H1 (cell line): ENCODE measurements around the gene HES3. TPM values are rescaled to one million over a fixed set of nuclear protein-coding genes. Genes with fewer than 3 reads are reported as not detected.

ENCODE experiments used
- CTCF ChIA-PET: fragments of 300-600 bp; sonication (Branson Sonifier 250); formaldehyde crosslinking; loops from one replicate; lab custom pipeline; 2021; ENCODE audit not compliant: partially characterized antibody; lab: Charles Lee
- POLR2A ChIA-PET: fragments of 300-600 bp; sonication (Branson Sonifier 250); formaldehyde crosslinking; loops from one replicate; lab custom pipeline; 2021; ENCODE audit warnings: inconsistent platforms; ENCODE audit not compliant: partially characterized antibody; lab: Charles Lee
- DNase-seq, 2 experiments: peaks; one replicate each; pipeline versions ENCODE4 v3.0.0 to v3.0.0-alpha.2; 2010 to 2022; ENCODE audit warnings: low spot score in 2 of 2, low read depth in 1 of 2, mixed read lengths in 1 of 2
- FAIRE-seq: peaks from 2 replicates; lab custom pipeline; 2011; peaks lifted over from hg19 to GRCh38; lab: Jason Lieb, UNC
- H2AFZ ChIP-seq: 2 replicates; pipeline ENCODE4 v1.8.1; 2012; ENCODE audit warnings: low read length, inconsistent platforms
- H2AK5ac ChIP-seq: 2 replicates; pipeline ENCODE4 v1.6.1; 2013; ENCODE audit warnings: low read depth, low read length
- H2BK120ac ChIP-seq: replicated peaks from 2 replicates; pipeline ENCODE3; 2013; ENCODE audit warnings: low read depth, low read length, inconsistent platforms
- H2BK12ac ChIP-seq: 2 replicates; pipeline ENCODE4 v1.6.1; 2013; ENCODE audit warnings: low read depth, low read length
- H2BK15ac ChIP-seq: 2 replicates; pipeline ENCODE4 v1.6.1; 2013; ENCODE audit warnings: low read length
- H2BK20ac ChIP-seq: 2 replicates; pipeline ENCODE4 v1.6.1; 2013; ENCODE audit warnings: low read length
- H2BK5ac ChIP-seq: 2 replicates; pipeline ENCODE4 v1.6.1; 2013; ENCODE audit warnings: low read depth, low read length
- H3K14ac ChIP-seq: 2 replicates; pipeline ENCODE4 v1.6.1; 2013; ENCODE audit warnings: inconsistent platforms; ENCODE audit not compliant: insufficient read length
- H3K18ac ChIP-seq: 2 replicates; pipeline ENCODE4 v1.6.1; 2013; ENCODE audit warnings: low read length; ENCODE audit errors: extremely low read depth
- H3K23ac ChIP-seq: 2 replicates; pipeline ENCODE4 v1.6.1; 2013; ENCODE audit warnings: inconsistent platforms; ENCODE audit not compliant: insufficient read length
- H3K23me2 ChIP-seq: 2 replicates; pipeline ENCODE4 v1.6.1; 2013; ENCODE audit warnings: low read depth, low read length
- H3K27ac ChIP-seq: 2 replicates; pipeline ENCODE4 v1.6.1; 2011; ENCODE audit warnings: low read depth, low read length, inconsistent platforms
- H3K27me3 ChIP-seq, 4 experiments: replicated peaks in 1 of 4; 1 replicate in 1 of 4; 2 replicates in 3 of 4; pipeline versions ENCODE4 v1.6.1 to v1.8.1; 2011 to 2013; ENCODE audit warnings: low read length in 3 of 4, mild to moderate bottlenecking in 3 of 4, inconsistent platforms in 2 of 4, mixed read lengths in 2 of 4, moderate library complexity in 1 of 4; ENCODE audit not compliant: control insufficient read depth in 3 of 4, insufficient read depth in 3 of 4; ENCODE audit errors: extremely low read depth in 1 of 4
- H3K36me3 ChIP-seq, 4 experiments: 2 replicates each; pipeline versions ENCODE4 v1.6.1 to v1.8.1; 2011 to 2013; ENCODE audit warnings: mild to moderate bottlenecking in 4 of 4, low read length in 3 of 4, moderate library complexity in 2 of 4, control low read depth in 1 of 4, inconsistent platforms in 1 of 4; ENCODE audit not compliant: insufficient read depth in 4 of 4, control insufficient read depth in 2 of 4
- H3K4ac ChIP-seq: replicated peaks from 2 replicates; pipeline ENCODE3; 2013; ENCODE audit warnings: low read length, low read depth, mixed read lengths, inconsistent platforms; ENCODE audit not compliant: insufficient read length
- H3K4me1 ChIP-seq, 4 experiments: replicated peaks in 1 of 4; 1 replicate in 1 of 4; 2 replicates in 3 of 4; pipeline versions ENCODE4 v1.6.1 to v1.8.1; 2011 to 2013; ENCODE audit warnings: low read length in 3 of 4, inconsistent platforms in 2 of 4, mixed read lengths in 1 of 4; ENCODE audit not compliant: insufficient read depth in 4 of 4, control insufficient read depth in 3 of 4
- H3K4me2 ChIP-seq, 2 experiments: 2 replicates each; pipeline versions ENCODE4 v1.6.1 to v1.8.1; 2011 to 2013; ENCODE audit warnings: low read depth in 2 of 2, low read length in 2 of 2, control low read depth in 1 of 2, inconsistent platforms in 1 of 2, mild to moderate bottlenecking in 1 of 2; ENCODE audit not compliant: insufficient read depth in 1 of 2
- H3K4me3 ChIP-seq, 4 experiments: fragments of 200-600, 300-600 bp in 1 of 4; sonication (generic), shearing (Covaris generic), sonication (Bioruptor Twin) in 1 of 4; 2 replicates each; pipeline versions ENCODE4 v1.5.1 to v1.8.1; 2011 to 2016; ENCODE audit warnings: low read length in 4 of 4, low read depth in 3 of 4, control low read depth in 2 of 4, inconsistent platforms in 2 of 4, mild to moderate bottlenecking in 2 of 4, mixed read lengths in 1 of 4, moderate library complexity in 1 of 4; ENCODE audit not compliant: insufficient read depth in 2 of 4; ENCODE audit errors: extremely low read depth in 1 of 4
- H3K56ac ChIP-seq: replicated peaks from 2 replicates; pipeline ENCODE3; 2013; ENCODE audit warnings: low read depth, mild to moderate bottlenecking, mixed read lengths, low read length, inconsistent platforms; ENCODE audit not compliant: insufficient read length
- H3K79me1 ChIP-seq: 2 replicates; pipeline ENCODE4 v1.6.1; 2013; ENCODE audit warnings: low read depth, low read length, control low read depth
- H3K79me2 ChIP-seq, 2 experiments: 2 replicates each; pipeline versions ENCODE4 v1.6.1 to v1.8.1; 2012 to 2013; ENCODE audit warnings: low read length in 2 of 2, mild to moderate bottlenecking in 2 of 2, inconsistent platforms in 1 of 2; ENCODE audit not compliant: insufficient read depth in 2 of 2, control insufficient read depth in 1 of 2
- H3K9ac ChIP-seq, 4 experiments: replicated peaks in 1 of 4; 1 replicate in 1 of 4; 2 replicates in 3 of 4; pipeline versions ENCODE4 v1.6.1 to v1.8.1; 2011 to 2013; ENCODE audit warnings: low read depth in 3 of 4, low read length in 3 of 4, control low read depth in 2 of 4, mild to moderate bottlenecking in 2 of 4, moderate library complexity in 2 of 4, inconsistent platforms in 1 of 4; ENCODE audit errors: extremely low read depth in 1 of 4
- H3K9me3 ChIP-seq, 2 experiments: 2 replicates each; pipeline versions ENCODE4 v1.6.1 to v1.8.1; 2012 to 2013; ENCODE audit warnings: mild to moderate bottlenecking in 2 of 2, moderate library complexity in 2 of 2, control low read depth in 1 of 2, inconsistent platforms in 1 of 2, low read depth in 1 of 2, low read length in 1 of 2, mixed read lengths in 1 of 2; ENCODE audit not compliant: insufficient read depth in 2 of 2
- H4K20me1 ChIP-seq, 2 experiments: replicated peaks in 1 of 2; 2 replicates each; pipeline versions ENCODE3 to v1.8.1; 2011 to 2013; ENCODE audit warnings: inconsistent platforms in 2 of 2, low read length in 2 of 2, mild to moderate bottlenecking in 1 of 2; ENCODE audit not compliant: insufficient read depth in 2 of 2, control insufficient read depth in 1 of 2
- H4K5ac ChIP-seq: 2 replicates; pipeline ENCODE4 v1.6.1; 2013; ENCODE audit warnings: low read length, low read depth, mixed read lengths, inconsistent platforms; ENCODE audit not compliant: insufficient read length
- H4K8ac ChIP-seq: 2 replicates; pipeline ENCODE4 v1.8.0; 2013; ENCODE audit warnings: mild to moderate bottlenecking, moderate library complexity, low read length, inconsistent platforms; ENCODE audit not compliant: insufficient read depth; ENCODE audit errors: extremely low read depth
- H4K91ac ChIP-seq: replicated peaks from 2 replicates; pipeline ENCODE3; 2013; ENCODE audit warnings: low read length, mixed read lengths, inconsistent platforms; ENCODE audit not compliant: insufficient read length
- ASH2L ChIP-seq: fragments of 200-600, 300-600 bp; sonication (generic); IDR thresholded peaks from one replicate; pipeline ENCODE4 v1.7.1; 2017; ENCODE audit warnings: low read length
- FOSL1 ChIP-seq: IDR thresholded peaks from 2 replicates; pipeline ENCODE4 v1.6.1; 2011; ENCODE audit warnings: mild to moderate bottlenecking, low read depth, low read length, moderate library complexity; ENCODE audit not compliant: insufficient read depth
- KDM4A ChIP-seq: IDR thresholded peaks from one replicate; pipeline ENCODE4 v1.7.1; 2012; ENCODE audit warnings: low read depth, mild to moderate bottlenecking, moderate library complexity, low read length, inconsistent platforms; ENCODE audit not compliant: severe bottlenecking
- MAFK ChIP-seq: IDR thresholded peaks from 2 replicates; pipeline ENCODE4 v1.6.1; 2012; ENCODE audit warnings: low read depth, mild to moderate bottlenecking, improper control_type of control experiment, low read length
- NRF1 ChIP-seq: IDR thresholded peaks from 2 replicates; pipeline ENCODE4 v1.6.1; 2011; ENCODE audit warnings: mild to moderate bottlenecking, low read depth, low read length, improper control_type of control experiment
- POLR2A ChIP-seq, 2 experiments: IDR thresholded peaks; 1 replicate in 1 of 2; 2 replicates in 1 of 2; pipeline ENCODE4 v1.6.1; 2011; ENCODE audit warnings: low read depth in 2 of 2, low read length in 2 of 2, mild to moderate bottlenecking in 2 of 2; ENCODE audit errors: control extremely low read depth in 1 of 2
- RXRA ChIP-seq: IDR thresholded peaks from 2 replicates; pipeline ENCODE4 v1.6.1; 2011; ENCODE audit warnings: low read depth, mild to moderate bottlenecking, low read length, moderate library complexity; ENCODE audit not compliant: insufficient read depth
- SP4 ChIP-seq: IDR thresholded peaks from 2 replicates; pipeline ENCODE4 v1.6.1; 2012; ENCODE audit warnings: low read length, inconsistent platforms
- SRF ChIP-seq: IDR thresholded peaks from 2 replicates; pipeline ENCODE4 v1.6.1; 2011; ENCODE audit warnings: mild to moderate bottlenecking, low read depth, low read length, moderate library complexity
- TAF7 ChIP-seq: optimal IDR thresholded peaks from 2 replicates; pipeline ENCODE3; 2011; ENCODE audit warnings: low read depth, mild to moderate bottlenecking, inconsistent platforms, low read length, moderate library complexity, borderline replicate concordance
- TEAD4 ChIP-seq: IDR thresholded peaks from 2 replicates; pipeline ENCODE4 v1.6.1; 2012; ENCODE audit warnings: low read depth, low read length, inconsistent platforms, mixed read lengths
- WGBS, 2 experiments: shearing (Covaris generic) in 1 of 2; methylation state at CpG; one replicate each; pipeline versions ENCODE4 v1.1.6 to v1.1.7; 2013 to 2015; ENCODE audit warnings: low lambda C conversion rate in 2 of 2, mixed read lengths in 2 of 2, inconsistent platforms in 1 of 2, low coverage in 1 of 2, missing lambda C conversion rate in 1 of 2; ENCODE audit not compliant: insufficient replicate concordance in 2 of 2, insufficient coverage in 1 of 2, insufficient read length in 1 of 2; ENCODE audit errors: extremely low coverage in 1 of 2, missing lambda C conversion rate in 1 of 2; 5-methylcytosine and 5-hydroxymethylcytosine counted together
- polyA plus RNA-seq, 7 experiments: library from polyadenylated mRNA; depleted of rRNA in 3 of 7; stranded (reverse) in 5 of 7; unstranded in 2 of 7; fragments of >200 nt in 5 of 7; fragments of 200-250 nt in 2 of 7; gene quantifications; 1 replicate in 5 of 7; 2 replicates in 1 of 7; 4 replicates in 1 of 7; pipeline versions ENCODE4 v1.2.1 to v1.2.3, GENCODE V29; 2011 to 2013; ENCODE audit warnings: missing spikeins in 2 of 7, mixed read lengths in 2 of 7
- total RNA-seq: library from RNA; stranded (reverse); fragmentation: NEBNext Ultra II Directional; extraction: Animal tissue kit (Norgen Biotek cat#: 25700); gene quantifications from 2 replicates; pipeline ENCODE4 v1.2.1, GENCODE V29; 2021
- TF ChIP-seq, protein P1 (sequence below), 3 experiments: IDR thresholded peaks; 1 replicate in 2 of 3; 2 replicates in 1 of 3; pipeline versions ENCODE4 v1.5.1 to v1.6.1; 2011; ENCODE audit warnings: low read length in 3 of 3, mild to moderate bottlenecking in 3 of 3, inconsistent platforms in 2 of 3, low read depth in 1 of 3, moderate library complexity in 1 of 3; ENCODE audit not compliant: insufficient read depth in 1 of 3; ENCODE audit errors: control extremely low read depth in 1 of 3

Gene HES3
- total and polyA plus RNA-seq, 2 of the 8 experiments (the other 6 are each of a cell fraction or from before 2014, with no cell fraction given), result 38.8 to 54.3 TPM

DNA sequence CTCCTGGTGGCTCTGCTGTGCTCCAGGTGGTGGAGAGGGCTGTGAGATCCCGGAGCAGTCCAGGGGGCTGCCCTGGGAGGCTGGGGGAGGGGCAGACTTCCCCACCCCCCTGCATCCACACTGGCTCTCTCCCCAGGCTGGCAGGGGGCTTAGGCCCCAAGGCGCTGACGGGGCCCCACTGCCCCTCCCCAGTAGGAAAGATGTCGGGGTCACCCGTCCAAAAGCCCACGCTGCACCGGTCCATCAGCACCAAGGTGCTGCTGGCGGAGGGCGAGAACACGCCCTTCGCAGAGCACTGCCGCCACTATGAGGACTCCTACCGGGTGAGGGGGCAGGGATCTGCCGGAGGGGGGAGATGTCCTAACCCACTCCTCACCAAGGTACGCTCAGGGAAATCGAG, 32.2 kb upstream of the HES3 start:
- Histone ChIP-seq H4K20me1 (peaks cover 0 to 7% of the 10 kb centered on the region in 2 experiments), H2BK20ac (no peak overlapping the region), H3K36me3 (no peaks in the 10 kb centered on the region), H3K27me3 (peaks cover 1 to 37% (median 27%) of the 10 kb centered on the region in 4 experiments), H3K4me1 (peaks cover 0 to 29% (median 23%) of the 10 kb centered on the region in 4 experiments; a peak in 6 of 7 replicates), H3K27ac (no peak overlapping the region), H2BK12ac (no peak overlapping the region), H3K23ac (no peak overlapping the region), H2BK5ac (no peak overlapping the region), H3K79me1 (no peaks in the 10 kb centered on the region), H3K4ac (no peak overlapping the region), H2BK15ac (no peak overlapping the region), H3K9ac (no peak overlapping the region), H3K4me3 (no peak overlapping the region), H3K79me2 (no peaks in the 10 kb centered on the region), H3K4me2 (no peak overlapping the region), H3K14ac (no peak overlapping the region), H2BK120ac (no peak overlapping the region), H4K5ac (no peak overlapping the region), H3K18ac (no peak overlapping the region), H4K8ac (no peak overlapping the region), H2AFZ (no peak overlapping the region), H3K56ac (no peak overlapping the region), H4K91ac (no peak overlapping the region), H3K9me3 (no peaks in the 10 kb centered on the region), H2AK5ac (no peak overlapping the region), H3K23me2 (peaks cover 12% of the 10 kb centered on the region; the same call in 1 of the 2 replicates)
- FAIRE-seq (no peak), DNase-seq (no peak)
- ChIA-PET CTCF (interaction anchor here (1.5 to 17.1 kb wide), 4 partner anchors 9 to 136 kb away, joined by 6 to 353 read pairs (median 8); partner anchors contain the start of genes HES3 and ICMT), POLR2A (interaction anchor here (1.0 to 4.0 kb wide), 7 partner anchors 7 to 24 kb away, joined by 3 to 28 read pairs (median 6); partner anchors contain the start of gene ICMT)
- WGBS, 2 experiments, result 88% methylated on average over 16 of the region's 16 CpGs; no CpG with 5 or more reads in 1 of the 2 experiments
- TF ChIP-seq FOSL1 (no peak), SRF (no peak), KDM4A (no peak), RXRA (no peak), SP4 (no peak), MAFK (no peak), TEAD4 (no peak), TAF7 (no peak), ASH2L (no peak), NRF1 (no peak), POLR2A (IDR thresholded peaks at IDR 0.05; ENCODE audit: control extremely low read depth in 1 of 2, low read depth in 2 of 2, low read length in 2 of 2) (no peak)
- TF ChIP-seq, protein P1, sequence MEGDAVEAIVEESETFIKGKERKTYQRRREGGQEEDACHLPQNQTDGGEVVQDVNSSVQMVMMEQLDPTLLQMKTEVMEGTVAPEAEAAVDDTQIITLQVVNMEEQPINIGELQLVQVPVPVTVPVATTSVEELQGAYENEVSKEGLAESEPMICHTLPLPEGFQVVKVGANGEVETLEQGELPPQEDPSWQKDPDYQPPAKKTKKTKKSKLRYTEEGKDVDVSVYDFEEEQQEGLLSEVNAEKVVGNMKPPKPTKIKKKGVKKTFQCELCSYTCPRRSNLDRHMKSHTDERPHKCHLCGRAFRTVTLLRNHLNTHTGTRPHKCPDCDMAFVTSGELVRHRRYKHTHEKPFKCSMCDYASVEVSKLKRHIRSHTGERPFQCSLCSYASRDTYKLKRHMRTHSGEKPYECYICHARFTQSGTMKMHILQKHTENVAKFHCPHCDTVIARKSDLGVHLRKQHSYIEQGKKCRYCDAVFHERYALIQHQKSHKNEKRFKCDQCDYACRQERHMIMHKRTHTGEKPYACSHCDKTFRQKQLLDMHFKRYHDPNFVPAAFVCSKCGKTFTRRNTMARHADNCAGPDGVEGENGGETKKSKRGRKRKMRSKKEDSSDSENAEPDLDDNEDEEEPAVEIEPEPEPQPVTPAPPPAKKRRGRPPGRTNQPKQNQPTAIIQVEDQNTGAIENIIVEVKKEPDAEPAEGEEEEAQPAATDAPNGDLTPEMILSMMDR (IDR thresholded peaks at IDR 0.05; ENCODE audit: control extremely low read depth in 1 of 3, insufficient read depth in 1 of 3, low read depth in 1 of 3, low read length in 3 of 3), result no peak
